CD4-positive, alpha-beta T cell (primary cell): ENCODE data around the gene VTI1A. TPM values are rescaled to one million over a fixed set of nuclear protein-coding genes. Genes with fewer than 3 reads are reported as not detected.

Source experiments
- ATAC-seq: fragments of 200-7000 bp; cut with Tn5 transposase; one replicate; pipeline ENCODE4 v1.10.0; 2022; ENCODE audit warnings: mild to moderate bottlenecking; ENCODE audit not compliant: poor library complexity
- CTCF ChIA-PET: fragments of 350-600 bp; sonication (Branson Sonifier 250); formaldehyde crosslinking; loops from one replicate; lab custom pipeline; 2021; ENCODE audit warnings: antibody characterized with exemption, inconsistent platforms; lab: Charles Lee
- POLR2A ChIA-PET: fragments of 350-600 bp; sonication (Branson Sonifier 250); formaldehyde crosslinking; loops from one replicate; lab custom pipeline; 2021; ENCODE audit warnings: antibody characterized with exemption, inconsistent platforms; lab: Charles Lee
- DNase-seq, 14 experiments: peaks; one replicate each; pipeline ENCODE4 v3.0.0-alpha.2; 2013 to 2020; ENCODE audit warnings: mixed read lengths in 2 of 14
- H3K27ac ChIP-seq, 2 donors: one replicate each; pipeline versions ENCODE4 v1.5.1 to v1.7.0; 2013; ENCODE audit warnings: low read length in 2 of 2, low read depth in 1 of 2, mild to moderate bottlenecking in 1 of 2
- H3K27me3 ChIP-seq, 2 experiments: 1 replicate in 1 of 2; 2 replicates in 1 of 2; pipeline versions ENCODE4 v1.6.1 to v1.7.0; 2013; ENCODE audit warnings: low read length in 2 of 2, control low read depth in 1 of 2, mild to moderate bottlenecking in 1 of 2, moderate library complexity in 1 of 2; ENCODE audit not compliant: insufficient read depth in 2 of 2, control insufficient read depth in 1 of 2
- H3K36me3 ChIP-seq: one replicate; pipeline ENCODE4 v1.6.1; 2013; ENCODE audit warnings: low read length, control low read depth; ENCODE audit not compliant: insufficient read depth
- H3K4me1 ChIP-seq: one replicate; pipeline ENCODE4 v1.6.1; 2013; ENCODE audit warnings: low read length, control low read depth; ENCODE audit not compliant: insufficient read depth
- H3K4me3 ChIP-seq: one replicate; pipeline ENCODE4 v1.5.1; 2013; ENCODE audit warnings: mild to moderate bottlenecking, low read length, moderate library complexity
- H3K9me3 ChIP-seq, 2 experiments: 1 replicate in 1 of 2; 2 replicates in 1 of 2; pipeline versions ENCODE4 v1.6.1 to v1.7.0; 2013; ENCODE audit warnings: low read length in 2 of 2, mild to moderate bottlenecking in 2 of 2, control low read depth in 1 of 2, moderate library complexity in 1 of 2; ENCODE audit not compliant: control insufficient read depth in 1 of 2, insufficient read depth in 1 of 2
- H3K27ac Mint-ChIP-seq: one replicate; pipeline ENCODE4 v1.8.0; 2020; ENCODE audit warnings: mixed read lengths
- H3K27me3 Mint-ChIP-seq: one replicate; pipeline ENCODE4 v1.8.0; 2021; ENCODE audit warnings: mixed read lengths
- H3K36me3 Mint-ChIP-seq: one replicate; pipeline ENCODE4 v1.8.0; 2021; ENCODE audit warnings: low read depth, mixed read lengths
- H3K4me1 Mint-ChIP-seq: one replicate; pipeline ENCODE4 v1.8.0; 2021; ENCODE audit warnings: low read depth, mixed read lengths
- H3K4me3 Mint-ChIP-seq: one replicate; pipeline ENCODE4 v1.8.0; 2020; ENCODE audit warnings: mild to moderate bottlenecking, mixed read lengths
- H3K9me3 Mint-ChIP-seq: one replicate; pipeline ENCODE4 v1.8.0; 2020; ENCODE audit warnings: mixed read lengths
- intact Hi-C, 2 experiments: fragments of 100-400 bp; cut with DNase I in 1 of 2; cut with micrococcal nuclease in 1 of 2; formaldehyde crosslinking; loops; one replicate each; pipeline versions ENCODE4 v1.15.1 to v1.9.0; 2023 to 2025; cut with DNase I, micrococcal nuclease
- total RNA-seq, 174 experiments: library from RNA in 2 of 174; stranded (reverse) in 2 of 174; gene quantifications; one replicate each; pipeline ENCODE4 v1.2.3 and lab custom pipeline; 2021 to 2026
- TF ChIP-seq, protein P1 (sequence below): fragments of 200-600 bp; IDR thresholded peaks from one replicate; pipeline ENCODE4 v1.8.0; 2022; ENCODE audit warnings: antibody characterized with exemption, mild to moderate bottlenecking

The VTI1A gene
- total RNA-seq, 2 experiments from 2014 or later: 54.5 to 56.5 TPM

DNA sequence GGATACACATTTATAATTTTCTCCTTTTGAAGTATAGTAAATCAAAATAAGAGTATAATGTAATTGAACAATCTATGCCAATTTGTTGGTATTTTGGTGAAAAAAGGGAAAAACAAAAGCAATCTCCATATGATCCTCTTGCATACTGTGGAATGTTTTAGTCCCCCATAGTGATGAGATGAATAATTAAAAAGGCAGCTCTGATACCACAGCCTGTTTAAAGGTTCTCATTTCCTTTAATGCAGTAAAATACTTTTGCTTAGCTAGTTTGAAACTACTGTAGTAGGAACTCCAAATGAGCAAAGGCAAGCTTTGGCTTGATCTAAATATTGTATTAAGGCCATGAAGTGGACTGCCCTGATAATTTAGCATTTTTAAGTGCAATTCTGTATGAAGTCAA is 77.6 kb downstream of the VTI1A start:
- H3K36me3 ChIP-seq: peaks cover 3% of the 10 kb centered on the region
- Mint-ChIP-seq H3K9me3 (no peaks in the 10 kb centered on the region), H3K36me3 (peaks cover 13% of the 10 kb centered on the region), H3K27me3 (no peaks in the 10 kb centered on the region), H3K4me3 (no peak overlapping the region), H3K4me1 (peaks cover 5% of the 10 kb centered on the region), H3K27ac (no peak overlapping the region)
- H3K27ac ChIP-seq: no peak overlapping the region
- no peaks in the 10 kb centered on the region for H3K9me3 ChIP-seq
- POLR2A ChIA-PET: no interaction called here
- intact Hi-C loops: no loop called here
- H3K4me3 ChIP-seq: no peak overlapping the region
- CTCF ChIA-PET: no interaction called here
- no peaks in the 10 kb centered on the region for H3K27me3 ChIP-seq
- no peaks in the 10 kb centered on the region for H3K4me1 ChIP-seq
- TF ChIP-seq, protein P1, sequence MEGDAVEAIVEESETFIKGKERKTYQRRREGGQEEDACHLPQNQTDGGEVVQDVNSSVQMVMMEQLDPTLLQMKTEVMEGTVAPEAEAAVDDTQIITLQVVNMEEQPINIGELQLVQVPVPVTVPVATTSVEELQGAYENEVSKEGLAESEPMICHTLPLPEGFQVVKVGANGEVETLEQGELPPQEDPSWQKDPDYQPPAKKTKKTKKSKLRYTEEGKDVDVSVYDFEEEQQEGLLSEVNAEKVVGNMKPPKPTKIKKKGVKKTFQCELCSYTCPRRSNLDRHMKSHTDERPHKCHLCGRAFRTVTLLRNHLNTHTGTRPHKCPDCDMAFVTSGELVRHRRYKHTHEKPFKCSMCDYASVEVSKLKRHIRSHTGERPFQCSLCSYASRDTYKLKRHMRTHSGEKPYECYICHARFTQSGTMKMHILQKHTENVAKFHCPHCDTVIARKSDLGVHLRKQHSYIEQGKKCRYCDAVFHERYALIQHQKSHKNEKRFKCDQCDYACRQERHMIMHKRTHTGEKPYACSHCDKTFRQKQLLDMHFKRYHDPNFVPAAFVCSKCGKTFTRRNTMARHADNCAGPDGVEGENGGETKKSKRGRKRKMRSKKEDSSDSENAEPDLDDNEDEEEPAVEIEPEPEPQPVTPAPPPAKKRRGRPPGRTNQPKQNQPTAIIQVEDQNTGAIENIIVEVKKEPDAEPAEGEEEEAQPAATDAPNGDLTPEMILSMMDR: no peak
- ATAC-seq (no peak), DNase-seq (no peak)

DNA sequence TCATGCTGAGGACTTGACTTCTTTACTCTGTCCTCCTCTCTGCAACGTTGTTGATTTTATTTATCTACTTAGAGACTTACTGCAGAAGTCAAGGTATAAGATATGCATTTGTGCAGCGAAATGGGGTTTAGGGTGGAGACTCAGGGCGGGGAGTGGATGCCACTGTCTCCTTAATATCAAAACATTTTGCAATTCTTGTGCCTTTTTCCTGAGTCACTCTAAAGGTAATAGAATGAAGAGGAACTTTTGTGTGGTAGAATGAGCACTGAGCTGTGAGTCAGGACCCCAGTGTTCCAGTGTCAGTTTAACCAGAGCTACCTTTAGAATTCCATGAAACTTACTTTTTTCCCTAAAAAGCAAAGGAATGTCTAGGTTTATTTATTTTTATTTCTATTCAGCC is 78.2 kb downstream of the VTI1A start:
- DNase-seq (no peak), ATAC-seq (no peak)
- Histone ChIP-seq H3K27me3 (no peaks in the 10 kb centered on the region), H3K27ac (no peak overlapping the region), H3K4me3 (no peak overlapping the region), H3K9me3 (no peaks in the 10 kb centered on the region), H3K4me1 (no peaks in the 10 kb centered on the region), H3K36me3 (peaks cover 3% of the 10 kb centered on the region)
- TF ChIP-seq, protein P1: no peak
- Mint-ChIP-seq H3K9me3 (no peaks in the 10 kb centered on the region), H3K36me3 (peaks cover 13% of the 10 kb centered on the region), H3K4me3 (no peak overlapping the region), H3K4me1 (peaks cover 5% of the 10 kb centered on the region), H3K27ac (no peak overlapping the region), H3K27me3 (no peaks in the 10 kb centered on the region)
- intact Hi-C loops: no loop called here
- POLR2A ChIA-PET: no interaction called here
- CTCF ChIA-PET: no interaction called here

DNA sequence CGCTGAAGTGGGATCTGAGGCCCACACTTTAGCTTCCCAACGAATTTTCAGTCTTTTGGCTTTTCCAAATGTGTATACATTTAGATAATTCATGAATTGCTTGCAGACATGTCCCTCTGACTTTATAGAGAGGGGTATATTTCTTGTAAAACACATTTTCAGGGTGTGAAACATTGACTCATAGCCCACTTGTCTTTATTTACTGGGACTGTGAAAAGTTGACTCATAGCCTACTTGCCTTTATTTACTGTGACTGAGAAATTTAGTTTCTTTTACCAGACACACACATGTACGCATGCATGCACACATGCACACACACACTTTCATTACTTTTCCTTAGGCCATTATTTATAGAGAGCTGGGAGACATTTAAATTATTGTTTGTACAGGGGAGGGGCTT is 79.1 kb downstream of the VTI1A start:
- CTCF ChIA-PET: no interaction called here
- peaks cover 5% of the 10 kb centered on the region for H3K4me1 Mint-ChIP-seq
- H3K27me3 ChIP-seq: no peaks in the 10 kb centered on the region
- H3K36me3 ChIP-seq: peaks cover 3% of the 10 kb centered on the region
- no peak overlapping the region for H3K4me3 ChIP-seq
- no peak overlapping the region for H3K27ac ChIP-seq
- no peaks in the 10 kb centered on the region for H3K27me3 Mint-ChIP-seq
- ATAC-seq (no peak), DNase-seq (peak in 1 of 14 experiments; percentile 16)
- TF ChIP-seq, protein P1: no peak
- H3K9me3 ChIP-seq: no peaks in the 10 kb centered on the region
- peaks cover 18% of the 10 kb centered on the region for H3K36me3 Mint-ChIP-seq
- intact Hi-C loops: no loop called here
- no peaks in the 10 kb centered on the region for H3K4me1 ChIP-seq
- POLR2A ChIA-PET: no interaction called here
- no peak overlapping the region for H3K27ac Mint-ChIP-seq
- no peak overlapping the region for H3K4me3 Mint-ChIP-seq
- H3K9me3 Mint-ChIP-seq: no peaks in the 10 kb centered on the region
